ENCODE results near the gene NOP16. TPM values are rescaled to one million over a fixed set of nuclear protein-coding genes. Genes with fewer than 3 reads are reported as not detected.

The NOP16 gene
- total RNA-seq, 4 donors from 2014 or later: 11.5 to 22.5 (median 12.1) TPM

DNA sequence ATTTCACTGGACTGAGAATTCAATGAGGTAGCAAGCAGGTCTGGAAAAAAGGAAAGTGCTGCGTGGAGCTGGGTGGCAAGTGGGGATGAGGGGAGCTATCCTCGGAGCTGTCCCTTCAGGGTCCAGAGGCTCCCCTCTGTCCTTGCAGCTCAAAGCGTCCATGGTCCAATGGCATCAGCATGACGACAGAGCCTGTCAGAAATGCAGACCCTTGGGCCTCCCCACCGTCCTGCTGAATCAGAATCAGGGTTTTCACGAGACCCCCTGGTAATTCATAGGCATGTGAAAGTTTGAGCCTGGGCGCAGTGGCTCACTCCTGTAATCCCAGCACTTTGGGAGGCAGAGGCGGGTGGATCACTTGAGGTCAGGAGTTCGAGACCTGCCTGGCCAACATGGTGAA is 5.7 kb upstream of the NOP16 start:
- TF ChIP-seq, protein P1, sequence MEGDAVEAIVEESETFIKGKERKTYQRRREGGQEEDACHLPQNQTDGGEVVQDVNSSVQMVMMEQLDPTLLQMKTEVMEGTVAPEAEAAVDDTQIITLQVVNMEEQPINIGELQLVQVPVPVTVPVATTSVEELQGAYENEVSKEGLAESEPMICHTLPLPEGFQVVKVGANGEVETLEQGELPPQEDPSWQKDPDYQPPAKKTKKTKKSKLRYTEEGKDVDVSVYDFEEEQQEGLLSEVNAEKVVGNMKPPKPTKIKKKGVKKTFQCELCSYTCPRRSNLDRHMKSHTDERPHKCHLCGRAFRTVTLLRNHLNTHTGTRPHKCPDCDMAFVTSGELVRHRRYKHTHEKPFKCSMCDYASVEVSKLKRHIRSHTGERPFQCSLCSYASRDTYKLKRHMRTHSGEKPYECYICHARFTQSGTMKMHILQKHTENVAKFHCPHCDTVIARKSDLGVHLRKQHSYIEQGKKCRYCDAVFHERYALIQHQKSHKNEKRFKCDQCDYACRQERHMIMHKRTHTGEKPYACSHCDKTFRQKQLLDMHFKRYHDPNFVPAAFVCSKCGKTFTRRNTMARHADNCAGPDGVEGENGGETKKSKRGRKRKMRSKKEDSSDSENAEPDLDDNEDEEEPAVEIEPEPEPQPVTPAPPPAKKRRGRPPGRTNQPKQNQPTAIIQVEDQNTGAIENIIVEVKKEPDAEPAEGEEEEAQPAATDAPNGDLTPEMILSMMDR (IDR thresholded peaks at IDR 0.05): no peak
- no peak for TF ChIP-seq POLR2A (IDR thresholded peaks at IDR 0.05)
- no peak overlapping the region for H3K4me3 ChIP-seq (ENCODE audit: low read depth, poor library complexity, severe bottlenecking)
- no peak for DNase-seq (ENCODE audit: low spot score in 2 of 2)
- intact Hi-C loops (cut with DNase I; ENCODE audit: low total_unique reads): no loop called here
- WGBS, 2 donors: 90% methylated on average over 9 of the region's 9 CpGs

DNA sequence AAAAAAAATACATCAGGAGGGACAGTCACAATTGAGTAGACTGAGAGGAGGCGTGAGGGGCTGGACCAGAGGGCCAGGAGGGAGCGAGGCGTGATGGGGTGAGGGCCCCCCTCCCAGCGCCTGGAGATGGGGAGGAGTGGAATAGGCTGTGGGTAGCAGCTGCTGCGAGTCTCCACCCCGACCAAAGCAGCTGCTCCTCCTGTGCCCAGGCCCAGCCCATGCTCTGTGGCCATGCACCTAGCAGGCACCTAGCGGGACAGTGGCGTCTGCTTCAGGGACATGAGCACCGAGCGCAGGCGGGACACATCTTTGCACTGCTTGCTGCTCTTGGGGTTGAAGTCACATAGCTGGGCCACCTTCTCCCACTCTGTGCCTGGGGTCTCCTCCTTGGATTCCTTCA is 4.1 kb upstream of the NOP16 start:
- DNase-seq (ENCODE audit: low spot score in 2 of 2): no peak
- intact Hi-C loops (cut with DNase I; ENCODE audit: low total_unique reads): no loop called here
- no peak overlapping the region for H3K4me3 ChIP-seq (ENCODE audit: low read depth, poor library complexity, severe bottlenecking)
- 79 to 84% methylated on average over 11 of the region's 11 CpGs for WGBS, 2 donors
- no peak for TF ChIP-seq POLR2A (IDR thresholded peaks at IDR 0.05)
- TF ChIP-seq, protein P1 (IDR thresholded peaks at IDR 0.05): no peak

DNA sequence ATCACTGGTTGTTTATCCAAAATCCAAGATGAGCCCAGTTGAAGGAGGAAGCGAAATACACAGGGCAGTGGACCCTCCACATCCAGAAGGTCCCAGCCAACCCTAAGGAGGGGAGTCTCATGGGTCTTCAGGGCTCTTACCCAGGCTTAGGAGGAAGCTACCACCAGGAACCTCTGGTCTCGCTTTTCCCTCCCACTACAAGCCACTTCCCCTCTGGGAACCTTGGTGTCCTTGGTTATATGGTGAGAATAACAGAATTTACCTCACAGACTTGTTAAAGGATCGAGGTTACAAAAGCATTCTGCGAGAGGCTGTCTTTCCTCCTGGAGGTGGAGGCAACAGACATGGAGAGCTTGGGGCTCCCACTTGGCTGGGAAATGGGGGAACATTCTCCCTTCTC is 3.6 kb upstream of the NOP16 start:
- TF ChIP-seq, protein P1 (IDR thresholded peaks at IDR 0.05): no peak
- TF ChIP-seq POLR2A (IDR thresholded peaks at IDR 0.05): no peak
- 85 to 88% methylated on average over 4 of the region's 4 CpGs for WGBS, 2 donors
- intact Hi-C loops (cut with DNase I; ENCODE audit: low total_unique reads): no loop called here
- no peak overlapping the region for H3K4me3 ChIP-seq (ENCODE audit: low read depth, poor library complexity, severe bottlenecking)
- DNase-seq (ENCODE audit: low spot score in 2 of 2): no peak

DNA sequence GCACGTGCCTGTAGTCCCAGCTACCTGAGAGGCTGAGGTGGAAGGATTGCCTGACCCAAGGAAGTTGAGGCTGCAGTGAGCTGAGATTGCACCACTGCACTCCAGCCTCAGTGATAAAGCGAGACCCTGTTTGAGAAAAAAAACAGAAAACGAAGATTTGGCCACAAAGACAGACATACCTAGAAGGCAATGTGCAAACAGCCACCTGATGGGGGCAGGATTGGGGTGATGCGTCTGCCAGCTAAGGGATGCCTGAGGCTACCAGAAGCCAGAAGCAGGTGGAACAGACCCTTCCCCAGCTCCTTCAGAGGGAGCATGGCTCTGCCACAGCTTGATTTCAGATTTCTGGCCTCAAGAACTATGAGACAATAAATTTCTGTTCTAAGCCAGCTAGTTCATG is 3.1 kb upstream of the NOP16 start:
- 88% methylated on average over 4 of the region's 4 CpGs for WGBS, 2 donors
- no peak overlapping the region for H3K4me3 ChIP-seq (ENCODE audit: low read depth, poor library complexity, severe bottlenecking)
- TF ChIP-seq, protein P1 (IDR thresholded peaks at IDR 0.05): no peak
- no peak for TF ChIP-seq POLR2A (IDR thresholded peaks at IDR 0.05)
- intact Hi-C loops (cut with DNase I; ENCODE audit: low total_unique reads): no loop called here
- no peak for DNase-seq (ENCODE audit: low spot score in 2 of 2)

DNA sequence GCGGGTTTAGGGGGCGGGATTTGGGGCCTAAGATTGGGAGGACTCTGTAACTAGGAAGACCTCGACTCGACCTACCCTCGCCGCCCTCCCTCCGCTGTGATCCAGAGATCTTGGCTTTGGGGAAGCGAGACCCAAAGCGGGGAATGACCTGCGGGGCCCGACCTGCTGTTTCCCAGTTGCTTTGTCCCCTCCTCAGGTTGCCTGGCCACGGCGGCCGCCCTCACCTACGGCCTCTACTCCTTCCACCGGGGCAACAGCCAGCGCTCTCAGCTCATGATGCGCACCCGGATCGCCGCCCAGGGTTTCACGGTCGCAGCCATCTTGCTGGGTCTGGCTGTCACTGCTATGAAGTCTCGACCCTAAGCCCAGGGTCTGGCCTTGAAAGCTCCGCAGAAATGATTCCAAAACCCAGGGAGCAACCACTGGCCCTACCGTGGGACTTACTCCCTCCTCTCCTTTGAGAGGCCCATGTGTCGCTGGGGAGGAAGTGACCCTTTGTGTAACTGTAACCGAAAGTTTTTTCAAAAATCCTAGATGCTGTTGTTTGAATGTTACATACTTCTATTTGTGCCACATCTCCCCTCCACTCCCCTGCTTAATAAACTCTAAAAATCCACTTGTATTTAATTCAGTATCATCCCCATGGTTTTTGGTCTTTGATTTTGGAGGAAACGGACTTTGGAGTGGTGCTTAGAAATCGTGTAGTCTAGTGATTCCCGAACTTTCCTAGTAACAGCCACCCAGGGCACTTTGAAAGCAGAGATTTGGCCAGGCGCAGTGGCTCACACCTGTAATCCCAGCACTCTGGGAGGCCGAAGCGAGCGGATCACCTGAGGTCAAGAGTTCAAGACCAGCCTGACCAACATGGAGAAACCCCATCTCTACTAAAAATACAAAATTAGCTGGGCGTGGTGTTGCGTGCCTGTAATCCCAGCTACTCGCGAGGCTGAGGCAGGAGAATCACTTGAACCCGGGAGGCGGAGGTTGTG is 1.0 kb upstream of the NOP16 start:
- TF ChIP-seq POLR2A (IDR thresholded peaks at IDR 0.05): no peak
- TF ChIP-seq, protein P1 (IDR thresholded peaks at IDR 0.05): no peak
- H3K4me3 ChIP-seq (ENCODE audit: low read depth, poor library complexity, severe bottlenecking): peak overlapping the region; percentile 45
- intact Hi-C loops (cut with DNase I; ENCODE audit: low total_unique reads): no loop called here
- WGBS, 2 donors: 26 to 32% methylated on average over 35 to 41 of the region's 41 CpGs
- DNase-seq (ENCODE audit: low spot score in 2 of 2): no peak

Measured in lower leg skin (tissue), 4 donors.